GM23338 (cell line): ENCODE results near the gene COMP. TPM values are rescaled to one million over a fixed set of nuclear protein-coding genes. Genes with fewer than 3 reads are reported as not detected.

ENCODE experiments used
- ATAC-seq: fragments of 200-7000 bp; cut with Tn5 transposase; 3 replicates; pipeline ENCODE4 v1.9.1; 2020
- DNase-seq: peaks from one replicate; pipeline ENCODE4 v3.0.0-alpha.2; 2015; ENCODE audit warnings: low spot score
- H2AFZ ChIP-seq: fragments of 200-600 bp; sonication (generic); 2 replicates; pipeline ENCODE4 v1.8.0; 2016; ENCODE audit warnings: antibody characterized with exemption, mild to moderate bottlenecking, moderate library complexity
- H3F3A ChIP-seq: fragments of 200-600 bp; sonication (generic); replicated peaks from 2 replicates; pipeline ENCODE4 v1.8.0; 2017; ENCODE audit warnings: antibody characterized with exemption, mixed run types, low read depth
- H3K27ac ChIP-seq: fragments of 200-600 bp; sonication (generic); 2 replicates; pipeline ENCODE4 v1.6.1; 2016; ENCODE audit warnings: low read depth
- H3K27me3 ChIP-seq: fragments of 200-600 bp; sonication (generic); 2 replicates; pipeline ENCODE4 v1.8.0; 2016; ENCODE audit warnings: mild to moderate bottlenecking, mixed run types, moderate library complexity; ENCODE audit not compliant: insufficient read depth
- H3K36me3 ChIP-seq: fragments of 200-600 bp; sonication (generic); 2 replicates; pipeline ENCODE4 v1.8.0; 2016; ENCODE audit warnings: mild to moderate bottlenecking; ENCODE audit not compliant: insufficient read depth
- H3K4me1 ChIP-seq: fragments of 200-600 bp; sonication (generic); 2 replicates; pipeline ENCODE4 v1.8.0; 2016; ENCODE audit warnings: mild to moderate bottlenecking, moderate library complexity; ENCODE audit not compliant: insufficient read depth
- H3K4me2 ChIP-seq: fragments of 200-600 bp; sonication (generic); 2 replicates; pipeline ENCODE4 v1.7.1; 2017; ENCODE audit warnings: mixed run types
- H3K4me3 ChIP-seq: fragments of 200-600 bp; sonication (generic); 2 replicates; pipeline ENCODE4 v1.6.1; 2016; ENCODE audit warnings: mixed run types
- H3K79me2 ChIP-seq: fragments of 200-600 bp; sonication (generic); replicated peaks from 2 replicates; pipeline ENCODE4 v1.8.0; 2017; ENCODE audit warnings: mild to moderate bottlenecking; ENCODE audit not compliant: insufficient read depth
- H3K9me2 ChIP-seq: fragments of 200-600 bp; sonication (generic); 2 replicates; pipeline ENCODE4 v1.8.0; 2017; ENCODE audit not compliant: insufficient read depth
- H4K20me1 ChIP-seq: fragments of 200-600 bp; sonication (generic); replicated peaks from 2 replicates; pipeline ENCODE4 v1.8.0; 2017; ENCODE audit warnings: mild to moderate bottlenecking; ENCODE audit not compliant: insufficient read depth
- H3K27ac Mint-ChIP-seq: 2 replicates; pipeline ENCODE4 v1.8.0; 2020; ENCODE audit warnings: inconsistent platforms, mild to moderate bottlenecking, moderate library complexity, mixed read lengths
- H3K27me3 Mint-ChIP-seq: 3 replicates; pipeline ENCODE4 v1.8.0; 2022; ENCODE audit warnings: low read depth, mild to moderate bottlenecking, moderate library complexity, mixed read lengths, inconsistent platforms; ENCODE audit not compliant: insufficient read depth, poor library complexity
- H3K36me3 Mint-ChIP-seq: 3 replicates; pipeline ENCODE4 v1.8.0; 2021; ENCODE audit warnings: low read depth, mild to moderate bottlenecking, inconsistent platforms, moderate library complexity, mixed read lengths
- H3K4me1 Mint-ChIP-seq: 3 replicates; pipeline ENCODE4 v1.8.0; 2020; ENCODE audit warnings: mild to moderate bottlenecking, inconsistent platforms, mixed read lengths
- H3K4me3 Mint-ChIP-seq: 3 replicates; pipeline ENCODE4 v1.8.0; 2021; ENCODE audit warnings: moderate library complexity, mild to moderate bottlenecking, inconsistent platforms, mixed read lengths
- H3K9me3 Mint-ChIP-seq: 3 replicates; pipeline ENCODE4 v1.8.0; 2020; ENCODE audit warnings: moderate library complexity, mild to moderate bottlenecking, inconsistent platforms, mixed read lengths
- CREB1 ChIP-seq: fragments of 250-450 bp; sonication (Bioruptor Pico); IDR thresholded peaks from 2 replicates; pipeline ENCODE4 v1.5.0; 2020; ENCODE audit warnings: low read depth, mild to moderate bottlenecking, moderate library complexity
- CTCF ChIP-seq, 2 experiments: fragments of 200-600 bp in 1 of 2; sonication (generic) in 1 of 2; conservative IDR thresholded peaks; 2 replicates each; pipeline versions ENCODE4 v1.5.1 to v1.6.1; 2016 to 2017; ENCODE audit warnings: antibody characterized with exemption in 2 of 2, low read depth in 2 of 2, mild to moderate bottlenecking in 2 of 2, moderate library complexity in 1 of 2
- EZH2 ChIP-seq: fragments of 200-600 bp; sonication (generic); IDR thresholded peaks from one replicate; pipeline ENCODE4 v1.8.0; 2017; ENCODE audit warnings: antibody characterized with exemption, mild to moderate bottlenecking, low read depth; ENCODE audit not compliant: unreplicated experiment
- EZH2phosphoT487 ChIP-seq: fragments of 200-600 bp; sonication (generic); IDR thresholded peaks from one replicate; pipeline ENCODE4 v1.8.1; 2018; ENCODE audit warnings: antibody characterized with exemption; ENCODE audit not compliant: unreplicated experiment
- JUNB ChIP-seq: IDR thresholded peaks from one replicate; pipeline ENCODE4 v1.6.1; 2016; ENCODE audit warnings: antibody characterized with exemption; ENCODE audit not compliant: unreplicated experiment
- NANOG ChIP-seq: IDR thresholded peaks from 2 replicates; pipeline ENCODE4 v1.6.1; 2016; ENCODE audit warnings: antibody characterized with exemption, borderline replicate concordance
- REST ChIP-seq: IDR thresholded peaks from one replicate; pipeline ENCODE4 v1.6.1; 2018; ENCODE audit warnings: antibody characterized with exemption; ENCODE audit not compliant: unreplicated experiment
- STAT1 ChIP-seq: IDR thresholded peaks from one replicate; pipeline ENCODE4 v1.6.1; 2016; ENCODE audit warnings: antibody characterized with exemption; ENCODE audit not compliant: unreplicated experiment
- ZNF462 ChIP-seq: fragments of 250-450 bp; sonication (Bioruptor Pico); IDR thresholded peaks from 2 replicates; pipeline ENCODE4 v1.5.0; 2020; ENCODE audit warnings: mild to moderate bottlenecking, moderate library complexity
- polyA plus RNA-seq: library from polyadenylated mRNA; unstranded; fragments of >200 nt; fragmentation: Nextera tagmentation; extraction: Ambion mirVana; gene quantifications from 2 replicates; pipeline ENCODE4 v1.2.1, GENCODE V29; 2016
- total RNA-seq: library from RNA; depleted of rRNA; stranded (reverse); fragments of >200 nt; shearing (Covaris generic); gene quantifications from 2 replicates; pipeline ENCODE4 v1.2.3, GENCODE V29; 2014

The COMP gene
- total and polyA plus RNA-seq, 2 experiments from 2014 or later = 0.58 to 0.63 TPM

GRCh38 chr19:18741124-18742121 is 49.7 kb downstream of the COMP start:
- H3K27ac ChIP-seq = no peak overlapping the region
- H3K9me2 ChIP-seq = no peaks in the 10 kb centered on the region
- TF ChIP-seq STAT1 = no peak
- TF ChIP-seq EZH2phosphoT487 = no peak
- no peak for TF ChIP-seq REST
- TF ChIP-seq JUNB = no peak
- no peak for TF ChIP-seq CREB1 (CRISPR knock-in tag)
- no peak for TF ChIP-seq ZNF462
- no peak for TF ChIP-seq EZH2
- no peak for TF ChIP-seq NANOG
- TF ChIP-seq CTCF (conservative IDR thresholded peaks at IDR 0.05; ENCODE audit: low read depth in 2 of 2) = no peak
- H3K4me2 ChIP-seq = no peak overlapping the region
- H3K36me3 ChIP-seq = no peaks in the 10 kb centered on the region
- Mint-ChIP-seq H3K27me3 (peaks cover 5% of the 10 kb centered on the region), H3K4me1 (peaks cover under 1% of the 10 kb centered on the region; the same call in 2 of the 3 replicates), H3K36me3 (no peaks in the 10 kb centered on the region), H3K9me3 (no peaks in the 10 kb centered on the region), H3K27ac (no peak overlapping the region), H3K4me3 (no peak overlapping the region)
- DNase-seq (no peak), ATAC-seq (no peak)
- no peaks in the 10 kb centered on the region for H3K4me1 ChIP-seq
- no peak overlapping the region for H3K4me3 ChIP-seq
- H3K79me2 ChIP-seq = no peaks in the 10 kb centered on the region
- H3K27me3 ChIP-seq = no peaks in the 10 kb centered on the region
- H2AFZ ChIP-seq = no peak overlapping the region
- no peaks in the 10 kb centered on the region; the same call in 1 of the 2 replicates for H4K20me1 ChIP-seq
- H3F3A ChIP-seq = no peaks in the 10 kb centered on the region
